ENCODE data around the gene SLC4A9. TPM values are rescaled to one million over a fixed set of nuclear protein-coding genes. Genes with fewer than 3 reads are reported as not detected.
A peak's percentile ranks its signal among the peaks of the same experiment; 100 is the strongest.

Gene SLC4A9
- total and polyA plus RNA-seq, 2 donors: 0.07 TPM; not detected in 1

- Histone ChIP-seq H3K4me3 (ENCODE audit: low read length in 2 of 2) (peak overlapping the region; percentile 14 to 25), H3K27ac (ENCODE audit: low read depth in 1 of 2, low read length in 1 of 2) (no peak overlapping the region), H3K4me1 (ENCODE audit: control insufficient read depth in 2 of 2, insufficient read depth in 2 of 2, low read length in 2 of 2) (peaks cover 0 to 5% of the 10 kb centered on the region in 2 donors), H3K9me3 (ENCODE audit: control insufficient read depth in 2 of 2, insufficient read depth in 1 of 2, low read length in 1 of 2) (no peaks in the 10 kb centered on the region), H3K36me3 (ENCODE audit: control insufficient read depth in 2 of 2, insufficient read depth in 2 of 2, low read length in 1 of 2) (no peaks in the 10 kb centered on the region), H3K27me3 (ENCODE audit: control insufficient read depth in 2 of 2, insufficient read depth in 1 of 2, low read length in 1 of 2) (peaks cover 0 to 6% of the 10 kb centered on the region in 2 donors)
- peak in 6 of 9 donors; percentile 52 to 78 (median 66) for DNase-seq (ENCODE audit: low read depth in 6 of 9, low spot score in 9 of 9)
- WGBS: 16% methylated on average over 29 of the region's 29 CpGs
Measured at GRCh38 chr5:140362875-140363630, 3.1 kb downstream of the SLC4A9 start.

DNA sequence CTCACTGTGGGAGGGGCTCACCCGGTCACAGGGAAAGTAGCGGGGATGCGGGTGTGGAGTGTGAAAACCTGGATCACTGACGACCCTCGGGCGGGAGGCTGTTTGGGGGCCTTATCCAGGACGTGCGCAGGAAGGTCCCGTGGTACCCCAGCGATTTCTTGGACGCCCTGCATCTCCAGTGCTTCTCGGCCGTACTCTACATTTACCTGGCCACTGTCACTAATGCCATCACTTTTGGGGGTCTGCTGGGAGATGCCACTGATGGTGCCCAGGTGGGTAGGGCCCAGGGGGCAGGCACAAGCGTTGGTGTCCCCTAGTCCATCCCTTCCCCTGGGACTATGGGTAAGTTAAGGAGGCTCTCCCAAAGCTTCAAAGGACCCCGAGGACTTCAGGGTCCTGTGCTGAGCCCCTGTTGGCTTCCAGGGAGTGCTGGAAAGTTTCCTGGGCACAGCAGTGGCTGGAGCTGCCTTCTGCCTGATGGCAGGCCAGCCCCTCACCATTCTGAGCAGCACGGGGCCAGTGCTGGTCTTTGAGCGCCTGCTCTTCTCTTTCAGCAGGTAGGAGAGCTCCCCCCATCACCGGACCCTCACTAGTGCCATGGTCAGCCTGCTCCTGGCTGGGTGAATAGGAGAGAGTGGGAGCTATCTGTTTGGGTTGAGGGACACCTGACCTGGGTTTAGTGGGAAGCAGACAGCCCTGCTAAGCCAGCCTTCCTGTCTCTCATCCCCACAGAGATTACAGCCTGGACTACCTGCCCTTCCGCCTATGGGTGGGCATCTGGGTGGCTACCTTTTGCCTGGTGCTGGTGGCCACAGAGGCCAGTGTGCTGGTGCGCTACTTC is 3.9 kb downstream of the SLC4A9 start:
- Histone ChIP-seq H3K27ac (ENCODE audit: low read depth in 1 of 2, low read length in 1 of 2) (no peak overlapping the region), H3K4me3 (ENCODE audit: low read length in 2 of 2) (peak overlapping the region in 1 of 2 donors; percentile 25), H3K36me3 (ENCODE audit: control insufficient read depth in 2 of 2, insufficient read depth in 2 of 2, low read length in 1 of 2) (no peaks in the 10 kb centered on the region), H3K9me3 (ENCODE audit: control insufficient read depth in 2 of 2, insufficient read depth in 1 of 2, low read length in 1 of 2) (no peaks in the 10 kb centered on the region), H3K27me3 (ENCODE audit: control insufficient read depth in 2 of 2, insufficient read depth in 1 of 2, low read length in 1 of 2) (peaks cover 0 to 5% of the 10 kb centered on the region in 2 donors), H3K4me1 (ENCODE audit: control insufficient read depth in 2 of 2, insufficient read depth in 2 of 2, low read length in 2 of 2) (peaks cover 0 to 5% of the 10 kb centered on the region in 2 donors)
- WGBS: 73% methylated on average over 20 of the region's 20 CpGs
- no peak for DNase-seq (ENCODE audit: low read depth in 6 of 9, low spot score in 9 of 9)

DNA sequence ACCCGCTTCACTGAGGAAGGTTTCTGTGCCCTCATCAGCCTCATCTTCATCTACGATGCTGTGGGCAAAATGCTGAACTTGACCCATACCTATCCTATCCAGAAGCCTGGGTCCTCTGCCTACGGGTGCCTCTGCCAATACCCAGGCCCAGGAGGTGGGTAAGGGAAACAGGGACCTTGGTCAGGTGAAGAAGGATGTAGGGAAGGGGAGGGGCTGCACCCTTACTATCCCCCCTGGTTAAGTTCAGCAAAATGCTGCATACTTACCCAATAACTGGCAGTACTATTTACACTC is 4.4 kb downstream of the SLC4A9 start:
- H3K9me3 ChIP-seq (ENCODE audit: control insufficient read depth in 2 of 2, insufficient read depth in 1 of 2, low read length in 1 of 2): no peaks in the 10 kb centered on the region
- peaks cover 0 to 5% of the 10 kb centered on the region in 2 donors for H3K27me3 ChIP-seq (ENCODE audit: control insufficient read depth in 2 of 2, insufficient read depth in 1 of 2, low read length in 1 of 2)
- 97% methylated on average over 3 of the region's 3 CpGs for WGBS
- H3K4me1 ChIP-seq (ENCODE audit: control insufficient read depth in 2 of 2, insufficient read depth in 2 of 2, low read length in 2 of 2): peaks cover 0 to 5% of the 10 kb centered on the region in 2 donors
- H3K27ac ChIP-seq (ENCODE audit: low read depth in 1 of 2, low read length in 1 of 2): no peak overlapping the region
- H3K36me3 ChIP-seq (ENCODE audit: control insufficient read depth in 2 of 2, insufficient read depth in 2 of 2, low read length in 1 of 2): no peaks in the 10 kb centered on the region
- no peak overlapping the region for H3K4me3 ChIP-seq (ENCODE audit: low read length in 2 of 2)
- DNase-seq (ENCODE audit: low read depth in 6 of 9, low spot score in 9 of 9): no peak

- H3K27ac ChIP-seq (ENCODE audit: low read depth in 1 of 2, low read length in 1 of 2): no peak overlapping the region
- H3K27me3 ChIP-seq (ENCODE audit: control insufficient read depth in 2 of 2, insufficient read depth in 1 of 2, low read length in 1 of 2): peaks cover 0 to 5% of the 10 kb centered on the region in 2 donors
- peaks cover 0 to 5% of the 10 kb centered on the region in 2 donors for H3K4me1 ChIP-seq (ENCODE audit: control insufficient read depth in 2 of 2, insufficient read depth in 2 of 2, low read length in 2 of 2)
- H3K4me3 ChIP-seq (ENCODE audit: low read length in 2 of 2): no peak overlapping the region
- no peaks in the 10 kb centered on the region for H3K36me3 ChIP-seq (ENCODE audit: control insufficient read depth in 2 of 2, insufficient read depth in 2 of 2, low read length in 1 of 2)
- DNase-seq (ENCODE audit: low read depth in 6 of 9, low spot score in 9 of 9): no peak
- H3K9me3 ChIP-seq (ENCODE audit: control insufficient read depth in 2 of 2, insufficient read depth in 1 of 2, low read length in 1 of 2): no peaks in the 10 kb centered on the region
- 70% methylated on average over 3 of the region's 3 CpGs for WGBS
Measured at GRCh38 chr5:140365282-140365681, 5.3 kb downstream of the SLC4A9 start.

DNA sequence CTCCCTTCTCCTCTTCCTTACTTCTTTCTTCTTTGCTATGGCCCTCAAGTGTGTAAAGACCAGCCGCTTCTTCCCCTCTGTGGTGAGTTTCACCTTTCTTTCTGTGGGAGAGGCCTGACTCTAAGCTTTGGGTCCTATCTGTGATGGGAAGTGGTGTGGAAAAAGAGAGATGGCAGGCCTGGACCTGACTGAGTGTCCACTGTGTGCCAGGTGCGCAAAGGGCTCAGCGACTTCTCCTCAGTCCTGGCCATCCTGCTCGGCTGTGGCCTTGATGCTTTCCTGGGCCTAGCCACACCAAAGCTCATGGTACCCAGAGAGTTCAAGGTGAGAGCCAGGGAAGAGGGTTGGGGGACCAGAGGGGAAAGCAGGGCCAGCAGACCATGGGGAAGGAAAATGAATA is 5.9 kb downstream of the SLC4A9 start:
- Histone ChIP-seq H3K27me3 (ENCODE audit: control insufficient read depth in 2 of 2, insufficient read depth in 1 of 2, low read length in 1 of 2) (peaks cover 0 to 5% of the 10 kb centered on the region in 2 donors), H3K4me1 (ENCODE audit: control insufficient read depth in 2 of 2, insufficient read depth in 2 of 2, low read length in 2 of 2) (peaks cover 0 to 5% of the 10 kb centered on the region in 2 donors), H3K36me3 (ENCODE audit: control insufficient read depth in 2 of 2, insufficient read depth in 2 of 2, low read length in 1 of 2) (no peaks in the 10 kb centered on the region), H3K4me3 (ENCODE audit: low read length in 2 of 2) (no peak overlapping the region), H3K9me3 (ENCODE audit: control insufficient read depth in 2 of 2, insufficient read depth in 1 of 2, low read length in 1 of 2) (no peaks in the 10 kb centered on the region), H3K27ac (ENCODE audit: low read depth in 1 of 2, low read length in 1 of 2) (no peak overlapping the region)
- no peak for DNase-seq (ENCODE audit: low read depth in 6 of 9, low spot score in 9 of 9)
- WGBS: 97% methylated on average over 4 of the region's 4 CpGs

- peaks cover 0 to 5% of the 10 kb centered on the region in 2 donors for H3K27me3 ChIP-seq (ENCODE audit: control insufficient read depth in 2 of 2, insufficient read depth in 1 of 2, low read length in 1 of 2)
- H3K4me1 ChIP-seq (ENCODE audit: control insufficient read depth in 2 of 2, insufficient read depth in 2 of 2, low read length in 2 of 2): peaks cover 0 to 5% of the 10 kb centered on the region in 2 donors
- no peak overlapping the region for H3K27ac ChIP-seq (ENCODE audit: low read depth in 1 of 2, low read length in 1 of 2)
- H3K36me3 ChIP-seq (ENCODE audit: control insufficient read depth in 2 of 2, insufficient read depth in 2 of 2, low read length in 1 of 2): no peaks in the 10 kb centered on the region
- WGBS: 94% methylated on average over 7 of the region's 7 CpGs
- H3K4me3 ChIP-seq (ENCODE audit: low read length in 2 of 2): no peak overlapping the region
- DNase-seq (ENCODE audit: low read depth in 6 of 9, low spot score in 9 of 9): no peak
- H3K9me3 ChIP-seq (ENCODE audit: control insufficient read depth in 2 of 2, insufficient read depth in 1 of 2, low read length in 1 of 2): no peaks in the 10 kb centered on the region
Measured at GRCh38 chr5:140366589-140367255, 6.7 kb downstream of the SLC4A9 start.

- H3K9me3 ChIP-seq (ENCODE audit: control insufficient read depth in 2 of 2, insufficient read depth in 1 of 2, low read length in 1 of 2): no peaks in the 10 kb centered on the region
- H3K27me3 ChIP-seq (ENCODE audit: control insufficient read depth in 2 of 2, insufficient read depth in 1 of 2, low read length in 1 of 2): peaks cover 0 to 5% of the 10 kb centered on the region in 2 donors
- H3K4me3 ChIP-seq (ENCODE audit: low read length in 2 of 2): no peak overlapping the region
- H3K4me1 ChIP-seq (ENCODE audit: control insufficient read depth in 2 of 2, insufficient read depth in 2 of 2, low read length in 2 of 2): peaks cover 0 to 5% of the 10 kb centered on the region in 2 donors
- H3K36me3 ChIP-seq (ENCODE audit: control insufficient read depth in 2 of 2, insufficient read depth in 2 of 2, low read length in 1 of 2): no peaks in the 10 kb centered on the region
- no peak for DNase-seq (ENCODE audit: low read depth in 6 of 9, low spot score in 9 of 9)
- H3K27ac ChIP-seq (ENCODE audit: low read depth in 1 of 2, low read length in 1 of 2): no peak overlapping the region
- 93% methylated on average over 8 of the region's 8 CpGs for WGBS
Measured at GRCh38 chr5:140367256-140368013, 7.4 kb downstream of the SLC4A9 start.

DNA sequence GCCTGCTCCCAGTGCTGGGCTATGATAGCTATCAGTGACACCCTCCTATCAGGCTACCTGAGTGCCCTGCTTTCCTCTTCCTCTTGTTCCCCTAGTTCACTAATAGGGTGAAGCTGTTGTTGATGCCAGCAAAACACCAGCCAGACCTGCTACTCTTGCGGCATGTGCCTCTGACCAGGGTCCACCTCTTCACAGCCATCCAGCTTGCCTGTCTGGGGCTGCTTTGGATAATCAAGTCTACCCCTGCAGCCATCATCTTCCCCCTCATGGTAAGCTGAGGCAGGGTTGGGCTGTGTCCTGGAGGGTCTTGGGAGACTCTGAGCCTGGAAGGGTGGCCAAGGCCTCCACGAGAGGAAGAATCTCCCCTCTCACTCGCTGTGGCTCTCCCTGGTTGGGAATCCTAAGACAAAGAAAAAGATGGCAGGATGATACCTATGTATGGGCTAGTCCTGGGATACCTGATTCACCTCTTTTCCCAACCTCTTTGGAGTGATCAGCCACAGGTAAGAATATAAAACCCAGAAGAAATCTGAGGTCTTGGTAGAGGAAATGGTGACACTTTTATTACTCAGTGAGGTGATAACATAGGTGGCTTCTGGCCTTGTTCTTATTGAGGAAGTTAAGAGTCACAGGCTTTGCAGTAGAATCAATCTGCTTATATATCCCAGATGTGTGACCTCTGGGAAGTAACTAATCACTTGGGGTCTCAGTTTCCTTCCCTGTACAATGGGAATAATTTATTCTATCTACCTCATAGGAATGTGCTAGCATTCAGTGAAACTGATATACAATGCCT is 11.6 kb downstream of the SLC4A9 start:
- Histone ChIP-seq H3K4me1 (ENCODE audit: control insufficient read depth in 2 of 2, insufficient read depth in 2 of 2, low read length in 2 of 2) (no peaks in the 10 kb centered on the region), H3K27ac (ENCODE audit: low read depth in 1 of 2, low read length in 1 of 2) (no peak overlapping the region), H3K9me3 (ENCODE audit: control insufficient read depth in 2 of 2, insufficient read depth in 1 of 2, low read length in 1 of 2) (no peaks in the 10 kb centered on the region), H3K4me3 (ENCODE audit: low read length in 2 of 2) (no peak overlapping the region), H3K36me3 (ENCODE audit: control insufficient read depth in 2 of 2, insufficient read depth in 2 of 2, low read length in 1 of 2) (no peaks in the 10 kb centered on the region), H3K27me3 (ENCODE audit: control insufficient read depth in 2 of 2, insufficient read depth in 1 of 2, low read length in 1 of 2) (no peaks in the 10 kb centered on the region)
- DNase-seq (ENCODE audit: low read depth in 6 of 9, low spot score in 9 of 9): no peak
- 95% methylated on average over 3 of the region's 3 CpGs for WGBS

Data from thymus (tissue), 11 donors.